ENCODE data around the gene LPAR3.

Gene LPAR3, protein sequence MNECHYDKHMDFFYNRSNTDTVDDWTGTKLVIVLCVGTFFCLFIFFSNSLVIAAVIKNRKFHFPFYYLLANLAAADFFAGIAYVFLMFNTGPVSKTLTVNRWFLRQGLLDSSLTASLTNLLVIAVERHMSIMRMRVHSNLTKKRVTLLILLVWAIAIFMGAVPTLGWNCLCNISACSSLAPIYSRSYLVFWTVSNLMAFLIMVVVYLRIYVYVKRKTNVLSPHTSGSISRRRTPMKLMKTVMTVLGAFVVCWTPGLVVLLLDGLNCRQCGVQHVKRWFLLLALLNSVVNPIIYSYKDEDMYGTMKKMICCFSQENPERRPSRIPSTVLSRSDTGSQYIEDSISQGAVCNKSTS

DNA sequence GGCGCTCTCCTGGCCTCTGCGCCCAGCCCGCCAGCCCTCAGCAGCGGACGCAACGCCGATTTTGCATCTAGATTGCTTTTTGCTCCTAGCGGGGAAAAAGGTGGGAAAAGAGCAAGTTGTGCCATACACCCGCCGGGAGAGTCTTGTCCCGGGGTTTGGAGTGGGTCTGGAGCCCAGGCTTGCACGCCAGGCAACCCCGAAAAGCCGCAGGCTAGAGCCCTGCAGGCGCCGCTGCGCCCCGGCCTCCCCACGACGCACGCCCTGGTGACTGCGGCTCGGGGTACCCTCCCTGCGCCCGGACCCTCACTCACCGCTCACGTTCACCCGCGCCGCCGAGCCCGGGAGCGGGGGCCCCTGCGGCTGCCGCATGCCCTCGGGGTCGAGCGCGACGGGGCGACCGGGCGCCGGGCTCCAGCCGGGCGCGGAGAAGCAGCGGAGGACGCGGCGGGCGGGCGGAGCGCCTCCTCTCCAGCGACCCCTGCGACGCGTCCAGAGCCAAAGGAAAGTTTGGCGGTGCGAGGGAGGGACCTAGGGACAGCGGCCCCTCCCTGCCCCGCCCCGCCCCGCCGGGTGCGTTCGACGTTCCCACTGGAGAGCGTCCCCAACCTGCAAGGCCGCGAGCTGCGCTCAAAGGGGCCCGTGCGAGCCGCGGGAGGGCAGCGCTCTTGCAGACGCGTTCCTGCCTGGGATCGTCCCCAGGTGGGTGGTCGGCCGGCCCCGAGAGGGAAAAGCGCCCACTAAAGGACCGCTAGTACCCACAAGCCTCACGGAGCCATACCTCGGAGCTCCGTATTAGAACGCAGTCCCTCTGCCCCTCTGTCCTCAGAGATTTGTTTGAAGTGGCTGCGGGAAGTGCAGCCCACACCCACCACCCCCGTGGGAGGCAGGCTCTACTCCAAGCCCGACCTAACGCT, at the start of gene LPAR3:
Gene LPAR3, minus strand, starts transcription at position 502 of the 914 bp plus-strand sequence. CDS start 27,086 bp downstream, outside the sequence.
- TF ChIP-seq, protein P1, sequence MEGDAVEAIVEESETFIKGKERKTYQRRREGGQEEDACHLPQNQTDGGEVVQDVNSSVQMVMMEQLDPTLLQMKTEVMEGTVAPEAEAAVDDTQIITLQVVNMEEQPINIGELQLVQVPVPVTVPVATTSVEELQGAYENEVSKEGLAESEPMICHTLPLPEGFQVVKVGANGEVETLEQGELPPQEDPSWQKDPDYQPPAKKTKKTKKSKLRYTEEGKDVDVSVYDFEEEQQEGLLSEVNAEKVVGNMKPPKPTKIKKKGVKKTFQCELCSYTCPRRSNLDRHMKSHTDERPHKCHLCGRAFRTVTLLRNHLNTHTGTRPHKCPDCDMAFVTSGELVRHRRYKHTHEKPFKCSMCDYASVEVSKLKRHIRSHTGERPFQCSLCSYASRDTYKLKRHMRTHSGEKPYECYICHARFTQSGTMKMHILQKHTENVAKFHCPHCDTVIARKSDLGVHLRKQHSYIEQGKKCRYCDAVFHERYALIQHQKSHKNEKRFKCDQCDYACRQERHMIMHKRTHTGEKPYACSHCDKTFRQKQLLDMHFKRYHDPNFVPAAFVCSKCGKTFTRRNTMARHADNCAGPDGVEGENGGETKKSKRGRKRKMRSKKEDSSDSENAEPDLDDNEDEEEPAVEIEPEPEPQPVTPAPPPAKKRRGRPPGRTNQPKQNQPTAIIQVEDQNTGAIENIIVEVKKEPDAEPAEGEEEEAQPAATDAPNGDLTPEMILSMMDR (IDR thresholded peaks at IDR 0.05) = peak; percentile 15; the same call in 1 of the 2 replicates

DNA sequence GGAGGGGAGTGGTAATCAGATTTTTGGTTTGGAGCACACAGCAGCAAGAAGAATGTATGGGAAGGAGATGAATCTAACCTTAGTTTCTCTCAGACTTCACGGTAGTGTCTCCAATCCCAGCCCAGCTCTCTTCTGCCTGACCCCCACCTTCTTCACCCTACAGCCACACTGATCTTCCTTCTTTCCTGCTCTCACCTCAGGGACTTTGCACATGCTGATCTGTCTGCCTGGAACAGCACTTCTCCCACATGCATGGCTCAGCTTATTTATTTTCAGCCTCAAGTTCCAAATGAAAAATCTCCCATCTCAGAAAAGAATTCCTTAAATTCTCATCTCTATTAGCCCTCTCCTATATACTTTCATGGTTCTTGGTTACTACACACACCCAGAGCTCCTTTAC, 48.8 kb upstream of the LPAR3 start:
- TF ChIP-seq, protein P1 (IDR thresholded peaks at IDR 0.05) = no peak

DNA sequence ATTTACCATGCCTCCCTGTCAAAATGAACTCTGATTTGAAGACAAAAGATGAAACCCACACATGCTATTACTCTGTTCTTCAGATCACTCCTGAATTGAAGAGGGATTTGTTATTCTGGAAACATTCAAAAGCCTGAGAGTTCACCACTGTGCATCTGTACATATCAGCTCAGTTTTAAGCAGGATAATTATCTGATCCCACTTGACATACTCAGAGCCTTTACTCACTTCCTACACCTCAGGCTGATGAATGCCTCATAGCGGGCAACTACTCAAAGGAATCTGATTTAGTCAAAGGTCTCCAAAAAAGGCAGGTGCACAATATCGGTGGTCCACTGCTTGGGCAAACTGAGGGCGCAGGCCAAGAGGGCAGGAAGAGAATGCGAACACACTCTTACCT, 47.5 kb upstream of the LPAR3 start:
- TF ChIP-seq, protein P1 (IDR thresholded peaks at IDR 0.05) = no peak

DNA sequence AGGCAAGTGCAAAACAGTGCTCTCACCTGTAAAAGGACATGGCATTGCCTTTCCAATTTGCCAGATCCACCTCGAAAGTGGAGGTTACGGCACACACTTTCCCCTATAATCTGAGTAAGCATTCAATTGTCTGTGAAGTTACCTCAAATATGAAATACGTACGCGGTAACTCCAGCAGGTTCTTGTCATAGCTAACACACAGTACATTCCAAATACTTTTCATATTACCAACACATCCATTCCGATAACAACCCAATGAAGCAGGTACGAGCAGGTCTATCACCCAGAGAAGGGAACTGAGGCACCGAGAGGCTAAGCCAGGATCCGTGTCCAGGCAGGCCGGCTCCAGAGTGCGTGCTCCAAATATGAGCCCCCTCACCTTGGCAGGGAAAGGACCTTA, 46.8 kb upstream of the LPAR3 start:
- TF ChIP-seq, protein P1 (IDR thresholded peaks at IDR 0.05) = no peak

DNA sequence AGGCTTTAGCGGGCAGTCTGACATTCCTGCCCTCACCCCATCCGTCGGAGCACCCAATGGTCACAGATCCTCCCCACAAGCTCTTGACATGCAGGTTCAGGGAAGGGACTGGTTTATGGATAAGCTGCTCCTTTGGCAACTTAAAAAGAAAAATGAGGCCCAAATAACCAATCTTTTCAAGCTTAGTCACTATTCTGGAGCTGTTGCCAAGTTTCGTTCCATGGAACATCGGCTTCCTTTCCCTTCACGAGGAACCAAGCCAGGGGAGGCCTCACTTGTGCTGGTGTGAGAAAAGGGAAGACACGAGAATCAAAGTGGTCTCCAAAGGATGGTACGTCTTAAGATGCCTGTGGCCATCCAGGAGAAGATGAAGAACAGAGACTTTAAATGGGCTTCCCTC, 46.1 kb upstream of the LPAR3 start:
- TF ChIP-seq, protein P1 (IDR thresholded peaks at IDR 0.05) = no peak

DNA sequence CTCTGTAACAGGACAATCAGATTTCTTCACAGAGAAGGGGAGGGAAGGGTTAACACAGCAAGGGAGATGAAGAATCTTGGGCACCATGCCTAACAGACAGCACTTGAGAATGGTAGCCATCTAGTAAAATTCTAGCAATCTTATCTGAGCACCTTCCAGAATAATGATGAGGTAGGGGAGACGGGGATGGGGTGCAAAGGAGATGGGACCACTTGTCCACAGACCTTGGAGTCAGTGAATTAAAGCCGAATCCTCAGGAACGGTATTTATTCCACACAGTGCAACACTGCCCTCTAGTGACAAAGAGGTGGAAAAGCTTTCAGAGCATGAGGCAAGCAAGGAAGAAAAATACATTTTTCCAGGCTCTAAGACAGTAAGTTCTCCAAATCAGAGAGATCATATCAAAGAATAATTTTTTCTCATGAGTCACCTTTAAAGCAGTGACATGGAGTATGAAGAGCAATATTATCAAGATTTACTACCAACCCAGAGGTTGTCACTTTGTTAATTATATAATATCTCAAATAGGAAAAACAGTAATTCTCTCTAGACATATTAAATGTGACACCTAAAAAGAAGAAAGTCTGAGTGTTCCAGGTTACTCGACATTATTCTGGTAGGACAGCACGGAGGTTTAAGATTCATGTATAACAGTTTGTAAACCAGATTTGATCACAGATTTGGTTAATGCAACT, 43.3 kb upstream of the LPAR3 start:
- TF ChIP-seq, protein P1 (IDR thresholded peaks at IDR 0.05) = peak; percentile 88

DNA sequence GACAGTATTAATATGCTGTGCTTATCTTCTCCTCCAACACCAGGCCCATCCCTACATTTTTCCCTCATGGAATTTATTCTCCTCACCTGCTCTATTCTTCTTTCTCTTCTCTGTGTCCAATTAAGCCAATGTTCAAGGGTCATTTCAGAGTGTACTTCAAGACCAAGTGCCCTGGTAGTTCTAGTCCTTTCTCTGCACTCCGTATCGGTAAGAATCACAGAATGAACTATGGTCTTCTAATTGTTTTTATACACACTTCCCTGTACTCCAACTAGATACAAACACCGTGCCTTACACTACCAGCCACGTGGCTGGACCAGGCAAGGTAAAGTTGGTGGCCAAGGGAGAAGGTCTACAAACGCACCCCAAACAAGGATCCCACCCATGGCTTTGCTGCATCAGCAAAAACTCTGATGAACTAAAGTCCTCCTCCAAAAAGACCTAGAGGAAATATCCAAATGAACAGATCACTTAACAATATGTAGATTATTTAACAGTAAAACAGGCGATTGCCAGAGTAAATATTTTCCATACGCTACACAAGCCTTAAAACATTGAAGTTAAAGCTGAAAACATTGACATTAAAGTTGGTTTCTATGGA, 40.1 kb upstream of the LPAR3 start:
- TF ChIP-seq, protein P1 (IDR thresholded peaks at IDR 0.05) = no peak

Data from LNCAP (cell line).